ENCODE measurements around the gene ABTB2.

ABTB2 gene

DNA sequence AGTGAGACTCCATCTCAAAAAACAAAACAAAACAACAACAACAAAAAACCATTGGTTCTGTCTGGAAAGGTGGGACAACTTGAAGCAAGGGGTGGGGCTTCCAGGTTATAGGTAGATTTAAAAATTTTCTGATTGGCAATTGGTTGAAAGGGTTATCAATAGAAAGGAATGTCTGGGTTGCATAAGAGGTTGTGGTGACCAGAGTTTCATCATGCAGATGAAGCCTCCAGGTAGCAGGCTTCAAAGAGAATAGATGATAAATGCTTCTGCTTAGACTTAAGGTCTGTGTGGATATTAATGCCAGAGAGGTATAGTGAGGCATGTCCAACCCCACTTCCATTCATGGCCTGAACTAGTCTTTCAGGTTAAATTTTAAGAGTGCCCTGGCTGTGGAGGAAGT lies 135.8 kb downstream of the ABTB2 start:
- TF ChIP-seq, protein P1, sequence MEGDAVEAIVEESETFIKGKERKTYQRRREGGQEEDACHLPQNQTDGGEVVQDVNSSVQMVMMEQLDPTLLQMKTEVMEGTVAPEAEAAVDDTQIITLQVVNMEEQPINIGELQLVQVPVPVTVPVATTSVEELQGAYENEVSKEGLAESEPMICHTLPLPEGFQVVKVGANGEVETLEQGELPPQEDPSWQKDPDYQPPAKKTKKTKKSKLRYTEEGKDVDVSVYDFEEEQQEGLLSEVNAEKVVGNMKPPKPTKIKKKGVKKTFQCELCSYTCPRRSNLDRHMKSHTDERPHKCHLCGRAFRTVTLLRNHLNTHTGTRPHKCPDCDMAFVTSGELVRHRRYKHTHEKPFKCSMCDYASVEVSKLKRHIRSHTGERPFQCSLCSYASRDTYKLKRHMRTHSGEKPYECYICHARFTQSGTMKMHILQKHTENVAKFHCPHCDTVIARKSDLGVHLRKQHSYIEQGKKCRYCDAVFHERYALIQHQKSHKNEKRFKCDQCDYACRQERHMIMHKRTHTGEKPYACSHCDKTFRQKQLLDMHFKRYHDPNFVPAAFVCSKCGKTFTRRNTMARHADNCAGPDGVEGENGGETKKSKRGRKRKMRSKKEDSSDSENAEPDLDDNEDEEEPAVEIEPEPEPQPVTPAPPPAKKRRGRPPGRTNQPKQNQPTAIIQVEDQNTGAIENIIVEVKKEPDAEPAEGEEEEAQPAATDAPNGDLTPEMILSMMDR (IDR thresholded peaks at IDR 0.05), result no peak

DNA sequence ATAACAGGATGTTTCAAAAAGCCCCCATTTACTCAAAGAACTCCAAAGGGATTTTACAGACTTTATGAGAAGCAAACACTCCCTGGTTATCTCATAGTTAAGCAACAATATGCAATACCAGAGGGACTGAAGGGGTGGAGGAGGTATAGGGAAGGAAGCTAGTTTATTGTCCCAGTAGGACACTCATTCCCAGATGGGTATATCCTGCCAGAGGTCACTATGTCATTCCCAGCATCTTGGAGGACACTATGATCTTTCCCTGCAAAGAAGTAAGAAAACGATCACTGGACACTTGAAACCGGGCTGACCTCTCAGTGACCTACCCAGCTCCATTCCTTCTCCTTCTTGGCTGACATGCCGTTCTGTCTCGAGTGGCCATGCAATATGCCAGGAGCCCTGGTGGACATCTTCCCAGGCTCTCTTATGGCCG lies 137.9 kb downstream of the ABTB2 start:
- TF ChIP-seq, protein P1 (IDR thresholded peaks at IDR 0.05), result no peak

- TF ChIP-seq, protein P1 (IDR thresholded peaks at IDR 0.05), result no peak
These were observed 138.5 kb downstream of the ABTB2 start for GRCh38 chr11:34219279-34219678.

DNA sequence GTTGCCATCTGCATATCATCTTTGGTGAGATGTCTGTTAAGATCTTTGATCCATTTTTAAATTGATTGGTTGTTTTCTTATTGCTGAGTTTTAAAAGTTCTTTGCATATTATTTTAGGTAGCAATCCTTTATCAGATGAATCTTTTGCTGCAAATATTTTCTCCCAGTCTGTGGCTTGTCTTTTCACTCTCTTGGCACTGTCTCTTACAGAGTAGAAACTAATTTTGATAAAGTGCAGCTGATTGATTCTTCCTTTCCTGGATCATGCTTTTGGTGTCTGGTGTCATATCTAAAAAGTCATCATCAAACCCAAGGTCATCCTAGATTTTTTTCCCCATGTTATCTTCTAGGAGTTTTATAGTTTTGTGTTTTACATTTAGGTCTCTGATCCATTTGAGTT lies 139.7 kb downstream of the ABTB2 start:
- TF ChIP-seq, protein P1 (IDR thresholded peaks at IDR 0.05), result no peak

DNA sequence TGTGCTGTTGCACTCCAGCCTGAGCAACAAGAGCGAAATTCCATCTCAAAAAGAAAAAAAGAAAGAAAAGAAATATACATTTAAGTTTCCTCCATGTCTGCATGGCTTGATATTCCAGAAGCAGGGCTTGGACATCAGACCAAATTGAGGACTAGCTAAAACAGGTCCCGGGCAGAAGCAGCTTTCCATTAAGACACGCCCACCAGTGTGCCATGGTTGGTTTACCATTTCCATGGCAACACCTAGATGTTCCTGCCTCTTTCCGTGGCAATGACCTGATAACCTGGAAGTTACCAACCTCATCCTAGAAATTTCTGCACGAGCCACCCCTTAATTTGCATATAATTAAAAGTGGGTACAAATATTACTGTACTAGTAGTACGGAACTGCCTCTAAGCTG lies 141.1 kb downstream of the ABTB2 start:
- TF ChIP-seq, protein P1 (IDR thresholded peaks at IDR 0.05), result no peak

DNA sequence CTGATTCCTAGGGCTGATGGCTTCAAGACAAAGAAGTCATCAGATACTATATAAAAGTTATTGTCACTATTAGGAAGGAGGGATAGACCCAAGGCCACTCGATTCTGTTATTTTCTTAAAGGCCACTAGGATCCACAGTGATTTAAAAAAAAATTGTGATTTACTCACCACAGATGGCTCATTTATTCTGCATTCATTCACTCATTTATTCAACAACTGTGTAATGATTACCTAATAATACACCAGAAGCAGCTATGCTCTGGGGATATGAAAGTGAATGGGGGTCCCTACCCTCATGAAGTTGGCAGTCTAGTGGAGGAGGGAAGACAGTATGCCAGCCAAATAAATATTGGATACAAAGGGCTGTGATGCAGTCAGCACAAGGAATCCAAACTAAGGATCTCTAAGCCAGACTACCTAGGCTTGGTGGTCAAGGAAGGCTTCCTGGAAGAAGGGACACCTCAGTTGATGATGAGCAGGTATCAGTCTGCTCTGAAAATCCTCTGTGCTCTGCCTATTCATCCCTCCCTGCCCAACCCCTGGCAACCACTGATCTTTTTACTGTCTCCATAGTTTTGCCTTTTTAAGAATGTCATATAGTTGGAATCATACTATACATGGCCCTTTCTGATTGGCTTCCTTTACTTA lies 141.9 kb downstream of the ABTB2 start:
- TF ChIP-seq, protein P1 (IDR thresholded peaks at IDR 0.05), result no peak

GRCh38 chr11:34214961-34215805 lies 142.6 kb downstream of the ABTB2 start:
- TF ChIP-seq, protein P1 (IDR thresholded peaks at IDR 0.05), result no peak
